A673 (cell line): ENCODE results near the gene GDF7.

Source experiments
- CTCF ChIP-seq: fragments of 300-800, 200-600 bp; sonication (generic); conservative IDR thresholded peaks from 2 replicates; pipeline ENCODE4 v1.5.1; 2017; ENCODE audit warnings: low read depth, mild to moderate bottlenecking, antibody characterized with exemption, low read length, moderate library complexity, mixed read lengths
- EZH2 ChIP-seq: fragments of 200-600 bp; sonication (generic); IDR thresholded peaks from 2 replicates; pipeline ENCODE4 v1.6.1; 2017; ENCODE audit warnings: borderline replicate concordance, low read depth, mild to moderate bottlenecking, mixed read lengths, antibody characterized with exemption, low read length; ENCODE audit not compliant: poor library complexity, severe bottlenecking

GRCh38 chr2:20645301-20645701, 21.6 kb upstream of the GDF7 start:
- TF ChIP-seq EZH2 (no peak), CTCF (no peak)
